B cell (primary cell): ENCODE data around the gene MIP.

Experiments
- CTCF ChIP-seq: fragments of 200-600 bp; IDR thresholded peaks from one replicate; pipeline ENCODE4 v1.8.0; 2022; ENCODE audit warnings: antibody characterized with exemption, mild to moderate bottlenecking
- EZH2 ChIP-seq: IDR thresholded peaks from 2 replicates; pipeline ENCODE4 v1.6.1; 2012; ENCODE audit warnings: borderline replicate concordance, low read depth, mild to moderate bottlenecking, moderate library complexity, low read length; ENCODE audit not compliant: insufficient read depth, poor library complexity, severe bottlenecking

GRCh38 chr12:56479625-56480024 lies 25.2 kb upstream of the MIP start:
- TF ChIP-seq EZH2 (no peak), CTCF (no peak)
